HG02571 (cell line): ENCODE measurements around the gene OXCT1.

Experiments used
- ATAC-seq: cut with Tn5 transposase; IDR thresholded peaks from one replicate; pipeline ENCODE4 v1.9.1; 2021; ENCODE audit warnings: mild to moderate bottlenecking, moderate library complexity; ENCODE audit not compliant: unreplicated experiment

Gene OXCT1

DNA sequence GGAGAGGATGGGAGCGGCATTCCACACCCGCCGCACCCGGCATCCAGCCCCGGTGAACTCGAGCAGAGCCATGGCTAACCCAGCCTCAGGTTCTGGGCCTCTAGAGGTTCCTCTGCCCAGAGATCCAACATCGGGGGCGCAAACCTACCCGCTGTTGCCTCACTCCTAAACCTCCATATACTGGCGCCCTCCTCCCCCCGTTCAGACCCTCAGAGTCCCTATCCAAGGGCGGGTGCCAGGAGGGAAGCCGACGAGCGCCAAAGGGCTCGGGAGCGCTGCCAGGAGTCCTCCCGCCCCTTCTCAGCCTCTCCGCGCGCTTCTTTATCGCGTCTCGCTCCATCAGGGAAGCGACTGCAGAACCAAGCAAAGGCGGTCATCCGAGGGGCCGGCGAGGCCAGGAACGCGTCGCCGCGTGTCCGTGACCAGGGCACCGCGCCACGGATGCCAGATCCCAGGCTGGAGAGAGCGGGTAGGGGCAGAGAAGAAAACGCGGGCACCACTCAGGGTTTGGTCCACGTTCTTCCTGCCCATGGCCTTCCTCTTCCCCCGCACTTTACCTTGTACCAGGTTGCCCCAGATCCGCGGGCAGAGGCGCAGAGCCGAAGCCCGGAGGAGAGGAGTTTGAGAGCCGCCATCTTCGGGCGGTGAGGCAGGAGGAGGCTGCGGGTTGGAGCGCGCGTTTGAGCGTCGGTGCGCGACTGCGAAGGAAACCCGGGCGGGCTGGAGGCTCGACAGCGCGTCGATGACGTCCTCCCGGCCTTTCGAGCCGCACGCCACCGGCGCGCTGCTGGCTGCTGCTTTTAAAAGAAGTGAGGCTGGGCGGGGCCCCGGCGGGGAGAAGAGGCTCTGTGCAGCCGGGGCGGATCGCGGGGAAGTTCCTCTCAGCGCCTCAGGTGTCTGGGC is at the start of gene OXCT1:
TSS of gene OXCT1 (minus strand) at position 702 of the 903 bp plus-strand sequence. CDS start at position 635, 67 bp downstream.
- ATAC-seq, result peak; percentile 96

DNA sequence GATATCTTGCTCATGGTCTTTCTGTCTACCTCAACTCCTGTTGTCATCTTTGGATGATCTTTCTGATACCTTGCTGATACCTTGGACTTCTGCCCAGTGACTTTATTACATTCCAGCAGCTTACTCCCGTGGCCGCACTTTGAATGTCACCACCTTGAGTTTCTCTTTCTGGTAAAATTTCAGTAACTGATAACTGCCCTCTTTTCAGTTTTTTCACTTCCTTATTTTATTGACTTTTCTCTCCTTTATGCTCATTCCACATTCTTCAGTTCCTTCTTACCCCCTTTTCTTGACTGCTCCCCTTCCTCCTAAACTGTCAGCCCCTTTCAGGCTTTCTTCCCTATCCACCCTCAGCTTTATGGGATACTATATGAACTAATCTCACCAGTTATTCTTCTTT is 47.9 kb upstream of the OXCT1 start:
- peak; percentile 61 for ATAC-seq

GRCh38 chr5:41908374-41909079 is 38.3 kb upstream of the OXCT1 start:
- ATAC-seq, result no peak

DNA sequence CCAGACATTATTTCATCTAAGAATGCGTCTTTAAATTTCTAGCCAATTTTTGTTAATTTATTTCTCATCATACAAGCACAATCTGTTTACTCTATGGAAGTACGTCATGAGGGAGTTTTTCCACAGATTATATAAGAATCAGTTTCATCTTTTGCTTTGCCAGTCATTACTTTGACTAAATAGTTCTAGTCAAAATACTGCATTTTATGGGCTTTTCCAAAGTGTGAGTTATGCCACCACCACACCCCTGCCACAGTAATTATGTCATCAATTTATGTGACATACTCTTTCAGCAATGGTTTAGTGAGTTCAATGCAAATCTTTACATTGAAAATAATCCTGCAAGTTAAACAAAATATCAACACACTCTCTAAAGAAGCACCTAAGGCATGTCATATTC is 35.9 kb upstream of the OXCT1 start:
- ATAC-seq, result no peak

- ATAC-seq, result peak; percentile 99
These were observed 33.9 kb upstream of the OXCT1 start, which contains the start of gene RIMOC1 for GRCh38 chr5:41903892-41904799. Gene RIMOC1 (plus strand): TSS chr5:41904344. CDS start chr5:41904368, 24 bp downstream.

DNA sequence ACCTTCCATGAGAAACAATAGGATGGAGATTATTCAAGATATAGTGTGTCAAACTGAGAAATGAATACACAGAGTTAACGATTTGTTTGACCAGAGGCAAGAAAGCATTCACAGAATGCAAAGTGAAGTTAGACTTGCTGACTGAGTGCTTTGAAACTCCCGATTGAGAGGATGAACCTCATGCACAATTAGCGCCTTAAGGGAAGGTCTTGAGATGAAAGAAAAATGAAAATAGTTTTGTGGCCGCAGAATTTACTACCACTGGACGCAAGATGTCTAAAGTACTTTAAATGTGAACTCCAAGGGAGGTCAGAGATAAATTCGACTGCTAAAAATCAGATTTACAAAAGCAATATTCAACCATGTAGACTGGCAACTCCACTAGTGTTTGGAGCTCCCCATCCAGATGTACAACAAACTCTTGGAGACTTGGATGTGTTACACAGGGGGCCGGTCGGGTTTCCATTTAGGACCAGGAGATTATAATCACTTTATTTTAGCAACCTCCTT is 33.2 kb upstream of the OXCT1 start:
- ATAC-seq, result no peak

- no peak for ATAC-seq
These were observed 26.0 kb upstream of the OXCT1 start for GRCh38 chr5:41896230-41896629.

GRCh38 chr5:41893074-41893851 is 23.0 kb upstream of the OXCT1 start:
- peak; percentile 63 for ATAC-seq

DNA sequence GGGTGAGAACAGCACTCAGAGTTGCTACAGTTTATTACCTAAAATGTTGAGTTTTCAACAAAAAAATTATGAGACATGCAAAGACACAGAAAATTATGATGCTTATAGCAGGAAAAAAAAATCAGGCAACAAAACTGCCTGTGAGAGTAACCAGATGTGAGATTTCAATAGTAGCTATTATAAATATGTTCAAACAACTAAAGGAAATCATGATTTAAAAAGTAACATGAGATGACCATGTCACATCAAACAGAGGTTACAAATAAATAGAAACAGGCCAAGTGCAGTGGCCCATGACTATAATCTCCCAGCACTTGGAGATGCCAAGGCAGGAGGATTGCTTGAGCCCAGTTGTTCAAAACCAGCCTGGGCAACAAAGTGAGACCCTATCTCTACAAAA is 21.8 kb upstream of the OXCT1 start:
- ATAC-seq, result no peak

DNA sequence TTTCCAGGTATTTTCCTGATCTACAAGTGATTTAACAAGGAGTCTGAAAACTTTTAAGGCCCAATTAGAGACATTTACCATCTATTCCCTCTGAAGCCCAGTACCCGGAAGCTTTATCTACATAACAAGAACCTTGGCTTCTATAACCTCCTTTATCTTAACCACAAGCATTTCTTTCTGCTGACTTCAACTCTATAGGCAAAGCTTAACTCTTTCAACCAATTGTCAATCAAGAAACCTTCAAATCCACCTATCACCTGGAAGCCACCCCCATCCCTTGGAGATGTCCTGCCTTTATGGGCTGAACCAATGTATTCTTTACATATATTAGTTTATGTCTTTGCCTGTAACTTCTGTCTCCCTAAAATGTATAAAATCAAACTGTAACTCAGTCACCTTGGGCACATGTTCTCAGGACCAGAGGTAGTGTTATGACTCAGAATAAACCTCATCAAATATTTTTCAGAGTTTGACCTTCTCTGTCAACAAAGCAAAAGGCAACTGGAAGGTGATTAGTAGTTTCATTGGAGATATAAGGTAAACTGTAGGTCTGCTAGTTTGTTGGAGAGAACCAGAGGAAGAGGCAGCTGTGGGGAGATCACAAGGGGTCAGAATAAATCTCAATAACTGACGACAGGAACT is 21.0 kb upstream of the OXCT1 start:
- no peak for ATAC-seq

DNA sequence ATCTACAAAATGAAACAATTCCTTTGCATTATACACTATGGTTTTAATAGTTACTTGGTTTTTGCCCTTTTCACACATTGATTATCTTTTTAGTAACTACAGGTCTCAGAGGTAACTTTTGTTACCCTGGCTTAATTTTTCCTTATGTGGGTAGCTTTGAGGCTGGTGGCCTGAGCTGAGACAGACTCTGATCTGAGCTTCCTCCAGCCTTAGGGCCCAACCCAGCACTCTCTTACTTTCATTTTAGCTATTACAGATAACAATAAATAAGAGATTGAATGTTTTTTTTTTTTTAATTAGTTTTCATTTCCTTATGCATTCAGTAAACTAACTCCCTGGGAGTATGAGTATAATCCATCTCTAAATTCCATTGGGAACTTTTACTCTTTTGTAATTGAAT is 15.1 kb upstream of the OXCT1 start:
- ATAC-seq, result no peak

- no peak for ATAC-seq
These were observed 13.7 kb upstream of the OXCT1 start for GRCh38 chr5:41883936-41884335.

DNA sequence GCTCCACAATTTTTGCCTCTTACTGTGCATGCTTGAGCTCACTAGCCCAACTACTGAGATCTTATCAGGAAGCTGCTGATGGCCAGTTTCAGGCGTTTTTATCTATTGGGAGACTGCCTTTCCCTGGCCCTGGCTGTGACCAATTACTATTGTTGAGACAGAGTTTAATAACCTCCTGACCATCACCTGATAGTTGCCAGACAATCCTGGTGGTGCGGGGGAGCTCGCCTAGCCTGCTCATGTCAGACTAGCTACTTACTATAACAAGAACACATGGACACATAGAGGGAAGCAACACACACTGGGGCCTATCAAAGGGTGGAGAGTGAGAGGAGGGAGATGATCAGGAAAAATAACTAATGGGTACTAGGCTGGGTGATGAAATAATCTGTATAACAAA is 13.0 kb upstream of the OXCT1 start:
- no peak for ATAC-seq

DNA sequence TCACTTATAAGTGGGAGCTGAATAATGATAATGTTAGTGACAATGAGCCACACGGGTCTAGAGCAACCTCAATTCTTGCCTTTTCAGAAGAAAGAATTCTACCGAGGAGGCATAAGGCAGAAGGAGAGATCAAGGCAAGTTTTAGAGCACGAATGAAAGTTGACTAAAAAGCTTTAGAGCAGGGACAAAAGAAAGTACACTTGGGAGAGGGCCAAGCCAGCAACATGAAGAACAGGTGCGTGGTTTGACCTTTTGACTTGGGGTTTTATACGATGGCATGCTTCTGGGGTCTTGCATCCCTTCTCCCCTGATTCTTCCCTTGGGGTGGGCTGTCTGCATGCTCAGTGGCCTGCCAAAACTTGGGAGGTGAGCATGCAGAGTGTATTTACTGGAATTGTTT is 12.5 kb upstream of the OXCT1 start:
- no peak for ATAC-seq

DNA sequence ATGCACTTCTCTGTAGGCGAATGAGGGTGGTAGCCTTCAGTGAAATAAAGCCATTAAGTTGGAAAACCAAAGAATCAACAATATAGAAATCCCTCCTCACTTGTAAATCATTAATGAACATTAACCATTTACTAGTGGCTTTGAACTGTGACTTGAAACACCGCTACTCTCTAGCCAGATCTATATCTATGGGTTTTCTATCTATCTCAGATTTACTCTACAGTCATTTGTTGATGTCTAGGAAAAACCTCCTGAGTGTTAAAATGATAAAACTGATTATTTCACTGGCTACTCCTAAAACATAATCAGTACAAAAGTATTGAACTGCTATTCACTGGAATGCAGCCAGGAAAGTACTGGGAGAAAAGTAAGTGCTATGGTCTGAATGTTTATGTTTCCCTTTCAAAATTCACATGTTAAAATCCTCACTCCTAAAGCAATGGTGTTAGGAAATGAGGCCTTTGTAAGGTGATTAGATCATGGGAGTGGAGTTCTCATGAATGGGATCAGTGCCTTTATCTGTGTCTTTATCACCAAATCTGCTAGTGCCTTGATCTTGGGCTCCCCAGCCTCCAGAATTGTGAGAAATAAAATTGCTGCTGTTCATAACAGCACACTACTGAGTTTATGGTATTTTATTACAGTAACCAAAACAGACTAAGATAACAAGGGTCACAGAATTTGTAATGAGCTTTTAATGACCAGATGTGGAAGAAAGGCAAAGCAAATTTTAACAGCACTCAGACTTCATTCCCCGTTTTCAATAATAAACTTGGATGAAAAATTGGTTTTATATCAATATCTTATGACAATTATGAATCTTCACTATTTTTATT is 8.6 kb upstream of the OXCT1 start:
- no peak for ATAC-seq

DNA sequence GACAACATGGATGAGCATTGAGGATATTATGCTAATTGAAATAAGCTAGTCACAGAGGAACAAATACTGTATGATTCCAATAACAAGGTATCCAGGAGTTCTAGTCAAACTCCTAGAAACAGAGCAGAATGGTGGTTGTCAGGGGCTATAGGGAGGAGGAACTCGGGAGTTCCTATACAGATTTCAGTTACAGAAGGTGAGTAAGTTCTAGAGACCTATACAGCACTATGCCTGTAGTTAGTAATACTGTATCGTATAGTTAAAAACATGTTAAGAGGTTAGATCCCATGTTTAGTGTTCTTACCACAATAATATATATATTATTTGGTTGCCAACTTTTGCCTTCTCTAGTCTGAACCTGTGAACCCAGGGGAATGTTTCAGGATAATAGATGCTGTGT is 7.9 kb upstream of the OXCT1 start:
- no peak for ATAC-seq

- no peak for ATAC-seq
These were observed 7.2 kb upstream of the OXCT1 start for GRCh38 chr5:41877408-41877807.

- ATAC-seq, result no peak
These were observed 6.5 kb upstream of the OXCT1 start for GRCh38 chr5:41876678-41877077.

- no peak for ATAC-seq
These were observed 4.9 kb upstream of the OXCT1 start for GRCh38 chr5:41875121-41875520.
